Heart right ventricle (tissue), 16 donors: ENCODE data around the gene ACSM4. TPM values are rescaled to one million over a fixed set of nuclear protein-coding genes. Genes with fewer than 3 reads are reported as not detected.
"Not testable (repeated sequence)": the region's sequence is repeated elsewhere in the genome, so short reads cannot be mapped to it uniquely, and the experiment has no call there.

Experiments used
- ATAC-seq, 8 donors: fragments of 200-7000 bp; cut with Tn5 transposase; one replicate each; pipeline ENCODE4 v1.9.1; 2020; ENCODE audit warnings: mild to moderate bottlenecking in 8 of 8, moderate library complexity in 8 of 8, moderate number of reproducible peaks in 1 of 8
- DNase-seq, 2 donors: peaks; one replicate each; pipeline ENCODE4 v3.0.0-alpha.2; 2020
- H3K27ac ChIP-seq, 10 donors: fragments of 200-600 bp; sonication (generic) in 2 of 10; one replicate each; pipeline versions ENCODE4 v1.5.0 to v1.8.0; 2020 to 2022; ENCODE audit warnings: mild to moderate bottlenecking in 3 of 10
- H3K27me3 ChIP-seq, 7 donors: fragments of 200-600 bp; one replicate each; pipeline ENCODE4 v1.8.0; 2021 to 2022; ENCODE audit warnings: mild to moderate bottlenecking in 2 of 7
- H3K36me3 ChIP-seq, 9 donors: fragments of 200-600 bp; sonication (generic) in 1 of 9; one replicate each; pipeline versions ENCODE4 v1.5.0 to v1.8.0; 2020 to 2022; ENCODE audit warnings: mild to moderate bottlenecking in 2 of 9
- H3K4me1 ChIP-seq, 9 donors: fragments of 200-600 bp; sonication (generic) in 1 of 9; one replicate each; pipeline versions ENCODE4 v1.5.0 to v1.8.0; 2020 to 2022; ENCODE audit warnings: mild to moderate bottlenecking in 4 of 9
- H3K4me3 ChIP-seq, 10 donors: fragments of 200-600 bp; sonication (generic) in 2 of 10; one replicate each; pipeline versions ENCODE4 v1.5.0 to v1.8.0; 2020 to 2022; ENCODE audit warnings: mild to moderate bottlenecking in 7 of 10, moderate library complexity in 2 of 10
- H3K9me3 ChIP-seq, 11 donors: fragments of 200-600 bp in 10 of 11; sonication (generic) in 2 of 11; one replicate each; pipeline versions ENCODE4 v1.5.0 to v1.8.0; 2013 to 2022; ENCODE audit warnings: mild to moderate bottlenecking in 2 of 11, control low read depth in 1 of 11, moderate library complexity in 1 of 11
- CTCF ChIP-seq, 9 donors: fragments of 200-600 bp; sonication (generic) in 2 of 9; IDR thresholded peaks; one replicate each; pipeline versions ENCODE4 v1.5.0 to v1.8.0; 2021 to 2022; ENCODE audit warnings: antibody characterized with exemption in 9 of 9, mild to moderate bottlenecking in 5 of 9, moderate library complexity in 1 of 9
- WGBS, 2 donors: extraction: QIAGEN DNeasy Blood & Tissue Kit; methylation state at CpG; one replicate each; pipeline ENCODE4 v1.1.7; 2013; ENCODE audit warnings: inconsistent platforms in 1 of 2; 5-methylcytosine and 5-hydroxymethylcytosine counted together
- intact Hi-C, 10 donors: fragments of 100-400 bp; cut with DNase I; formaldehyde crosslinking; loops; one replicate each; pipeline versions ENCODE4 v1.11.1 to v1.14.2; 2022
- polyA plus RNA-seq, 2 donors: library from polyadenylated mRNA; stranded (reverse); fragments of 200-250 nt; gene quantifications; one replicate each; pipeline ENCODE4 v1.2.3, GENCODE V29; 2013
- total RNA-seq, 10 donors: library from RNA; stranded (reverse); fragmentation: NEBNext Ultra II Directional in 3 of 10; extraction: Animal tissue kit (Norgen Biotek cat#: 25700) in 3 of 10; gene quantifications; one replicate each; pipeline versions ENCODE4 v1.2.1 to v1.2.4, GENCODE V29; 2021 to 2023
- donor health status: Arrhythmogenic right ventricular cardiomyopathy.
- donor health status: ischemic (EF 13 %, LVEDD 7.1; RV severe dilation, severe dysfunction).
- donor health status: healthy with polysubstance abuse.
- donor health status: DM: no; HTN: yes; CAD: no.
- donor health status: DM: no; HTN: no; CAD: no.
- donor health status: ischemic (EF 25% LVEDD 6.9; RV normal size, moderate dysfunction).
- donor health status: ischemic (EF 25% LVEDD 5.7; RV mildly dilated, moderate dysfunction).
- donor health status: healthy.
- donor health status: DM: yes; HTN: yes; CAD: no.
- donor health status: Ischemic cardiomyopathy.
- donor health status: ischemic (EF 35%, LVEDD 5.7; RV mildly dilated, moderate dysfunction).
- donor health status: nonischemic (EF 11% LVEDD 7.7; RV severe dilation, severe dysfunction).
- donor health status: DM: yes; HTN: yes; CAD: no.
- donor health status: PGD.
- donor health status: ischemic (EF 29% LVEDD 5.4; RV normal size, mild dysfunction).
- donor health status: nonischemic (EF 23%, LVEDD 6.1; RV moderate dilation, normal function).

The ACSM4 gene
- total and polyA plus RNA-seq, 12 donors, result not detected

- Histone ChIP-seq H3K4me1 (no peaks in the 10 kb centered on the region), H3K9me3 (no peaks in the 10 kb centered on the region), H3K36me3 (no peaks in the 10 kb centered on the region), H3K4me3 (no peak overlapping the region), H3K27ac (no peak overlapping the region), H3K27me3 (no peaks in the 10 kb centered on the region)
- no peak for TF ChIP-seq CTCF (IDR thresholded peaks at IDR 0.05)
- no peak for DNase-seq
- no peak for ATAC-seq
- 64 to 72% methylated on average over 5 of the region's 5 CpGs for WGBS, 2 donors
- intact Hi-C loops, result no loop called here
Observed at GRCh38 chr12:7269273-7269672, 34.6 kb upstream of the ACSM4 start.

- WGBS, 2 donors, result 89 to 90% methylated on average over 5 of the region's 5 CpGs
- ATAC-seq, result no peak
Observed at GRCh38 chr12:7271893-7272514, 31.9 kb upstream of the ACSM4 start.

GRCh38 chr12:7275482-7275881, 28.4 kb upstream of the ACSM4 start:
- H3K4me1 ChIP-seq, H3K36me3 ChIP-seq, ATAC-seq, H3K27ac ChIP-seq, DNase-seq, intact Hi-C loops, H3K27me3 ChIP-seq, H3K4me3 ChIP-seq: not testable (repeated sequence)
- peaks cover 0 to 29% (median 0%) of the 10 kb centered on the region in 11 donors for H3K9me3 ChIP-seq

More at GRCh38 chr12:7271893-7272514, 31.9 kb upstream of the ACSM4 start:
- no peaks in the 10 kb centered on the region for H3K27me3 ChIP-seq
- peaks cover 0 to 17% (median 0%) of the 10 kb centered on the region in 11 donors for H3K9me3 ChIP-seq
- H3K36me3 ChIP-seq, result no peaks in the 10 kb centered on the region
- no peak for TF ChIP-seq CTCF (IDR thresholded peaks at IDR 0.05)
- intact Hi-C loops, result no loop called here
- H3K4me1 ChIP-seq, result no peaks in the 10 kb centered on the region
- no peak overlapping the region for H3K27ac ChIP-seq
- H3K4me3 ChIP-seq, result no peak overlapping the region
- no peak for DNase-seq

GRCh38 chr12:7282844-7283243, 21.0 kb upstream of the ACSM4 start:
- intact Hi-C loops, result no loop called here
- Histone ChIP-seq H3K9me3 (peaks cover 0 to 30% (median 11%) of the 10 kb centered on the region in 11 donors), H3K36me3 (no peaks in the 10 kb centered on the region), H3K4me1 (no peaks in the 10 kb centered on the region), H3K27ac (no peak overlapping the region), H3K27me3 (peaks cover 0 to 19% (median 0%) of the 10 kb centered on the region in 7 donors), H3K4me3 (no peak overlapping the region)
- ATAC-seq (no peak), DNase-seq (no peak)
- WGBS, 2 donors, result 64 to 74% methylated on average over 2 of the region's 2 CpGs
- no peak for TF ChIP-seq CTCF (IDR thresholded peaks at IDR 0.05)

- DNase-seq (no peak), ATAC-seq (no peak)
- H3K36me3 ChIP-seq, result no peaks in the 10 kb centered on the region
- no peak for TF ChIP-seq CTCF (IDR thresholded peaks at IDR 0.05)
- peaks cover 0 to 41% (median 13%) of the 10 kb centered on the region in 11 donors for H3K9me3 ChIP-seq
- H3K4me1 ChIP-seq, result no peaks in the 10 kb centered on the region
- peaks cover 0 to 7% (median 0%) of the 10 kb centered on the region in 7 donors for H3K27me3 ChIP-seq
- intact Hi-C loops, result no loop called here
- H3K4me3 ChIP-seq, result no peak overlapping the region
- 37 to 44% methylated on average over 2 of the region's 2 CpGs for WGBS, 2 donors
- H3K27ac ChIP-seq, result no peak overlapping the region
Observed at GRCh38 chr12:7289743-7290142, 14.1 kb upstream of the ACSM4 start.

- H3K36me3 ChIP-seq, DNase-seq, H3K4me3 ChIP-seq, intact Hi-C loops, H3K4me1 ChIP-seq, H3K27ac ChIP-seq, ATAC-seq: not testable (repeated sequence)
- WGBS, 2 donors, result 22 to 29% methylated on average over 1 of the region's 1 CpG
- Histone ChIP-seq H3K9me3 (peaks cover 0 to 36% (median 13%) of the 10 kb centered on the region in 11 donors), H3K27me3 (peaks cover 0 to 15% (median 0%) of the 10 kb centered on the region in 7 donors)
Observed at GRCh38 chr12:7290588-7290987, 13.3 kb upstream of the ACSM4 start.
